Kidney capillary endothelial cell (primary cell): Measurements from ENCODE around the gene PRSS27.
"Not testable (repeated sequence)": the region's sequence is repeated elsewhere in the genome, so short reads cannot be mapped to it uniquely, and the experiment has no call there.

Experiments
- DNase-seq: peaks from one replicate; pipeline ENCODE4 v3.0.0-alpha.2; 2018; ENCODE audit warnings: low spot score

PRSS27 gene

DNA sequence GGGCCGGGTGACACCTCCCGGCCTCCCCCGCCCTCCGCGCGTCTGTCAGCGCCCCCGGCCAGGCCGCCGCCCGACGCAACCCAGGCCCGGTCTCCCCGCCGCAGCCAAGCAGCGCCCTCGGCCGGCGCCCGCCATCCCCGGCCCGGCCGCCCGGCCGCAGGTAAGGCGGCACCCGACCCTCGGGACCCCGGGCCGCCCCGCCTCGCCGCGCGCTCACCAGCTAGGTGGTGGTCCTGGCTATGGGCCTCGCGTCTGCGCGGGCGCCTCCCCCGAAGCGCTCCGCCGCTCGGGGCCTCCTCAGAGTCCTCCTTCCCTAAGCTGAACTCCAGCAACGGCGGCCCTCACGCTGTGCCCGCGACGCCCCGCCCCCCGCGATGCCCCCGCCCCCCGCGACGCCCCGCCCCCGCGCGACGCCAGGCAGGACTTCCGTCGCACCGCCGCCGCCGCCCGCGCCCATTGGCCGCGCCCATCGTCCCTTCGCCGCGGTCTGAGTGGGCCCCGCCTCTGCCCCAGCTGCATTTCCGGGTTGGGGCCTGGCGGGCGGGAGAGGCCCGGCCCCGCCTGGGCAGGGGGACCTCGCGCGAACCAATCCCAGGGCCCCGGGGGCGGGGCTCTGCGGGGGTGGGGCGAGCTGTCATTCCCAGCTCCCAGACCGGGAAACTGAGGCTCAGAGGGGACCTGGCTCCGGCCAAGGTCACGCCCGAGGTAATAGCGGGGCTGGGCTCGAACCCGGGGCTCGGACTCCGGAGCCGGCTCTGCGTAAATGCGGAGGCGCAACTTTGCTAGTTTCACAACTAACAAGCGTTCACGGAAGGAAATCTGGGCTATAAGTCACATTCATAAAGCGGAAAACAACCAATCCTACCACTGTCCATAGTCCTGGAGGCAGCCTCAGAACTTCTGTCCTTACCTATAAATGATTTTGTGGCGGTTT lies 46.7 kb downstream of the PRSS27 start:
- DNase-seq: peak; percentile 94

DNA sequence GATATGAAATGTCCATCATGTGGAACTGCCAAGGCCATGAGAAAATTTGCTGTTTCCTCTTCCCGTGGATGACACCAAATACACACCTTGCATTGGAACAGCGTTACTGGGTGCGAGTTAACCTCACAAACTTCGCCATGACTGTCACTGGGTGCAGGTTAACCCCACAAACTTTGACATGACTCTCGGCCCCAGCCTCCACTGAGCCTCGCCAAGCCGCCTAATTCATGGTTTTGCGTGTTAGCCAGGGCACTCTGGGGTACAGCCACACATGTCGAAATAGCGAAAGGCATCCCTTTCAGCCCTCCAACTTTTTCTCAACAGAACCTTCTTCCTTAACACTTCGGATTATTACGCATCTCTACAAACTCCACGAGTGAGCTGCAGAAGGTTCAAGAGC lies 48.3 kb downstream of the PRSS27 start:
- DNase-seq: no peak

DNA sequence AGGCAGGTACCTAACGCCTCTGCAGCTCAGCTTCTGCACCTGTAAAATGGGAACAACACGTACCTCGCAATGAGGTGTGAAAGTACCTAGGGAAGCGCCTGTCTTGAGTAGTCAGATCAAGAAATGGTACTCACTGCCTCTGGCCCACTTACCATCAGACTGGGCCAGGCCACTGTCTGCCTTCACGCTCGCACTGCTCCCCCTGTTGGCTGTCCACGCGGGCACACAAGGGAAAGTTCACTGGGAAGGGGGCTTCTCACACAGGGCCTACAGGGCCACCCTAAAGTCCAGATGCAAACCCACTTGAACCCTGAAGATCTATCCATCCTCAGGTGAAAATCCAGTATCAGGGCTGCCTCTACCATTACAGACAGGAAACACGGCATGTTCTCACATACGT lies 48.8 kb downstream of the PRSS27 start:
- DNase-seq: not testable (repeated sequence)

DNA sequence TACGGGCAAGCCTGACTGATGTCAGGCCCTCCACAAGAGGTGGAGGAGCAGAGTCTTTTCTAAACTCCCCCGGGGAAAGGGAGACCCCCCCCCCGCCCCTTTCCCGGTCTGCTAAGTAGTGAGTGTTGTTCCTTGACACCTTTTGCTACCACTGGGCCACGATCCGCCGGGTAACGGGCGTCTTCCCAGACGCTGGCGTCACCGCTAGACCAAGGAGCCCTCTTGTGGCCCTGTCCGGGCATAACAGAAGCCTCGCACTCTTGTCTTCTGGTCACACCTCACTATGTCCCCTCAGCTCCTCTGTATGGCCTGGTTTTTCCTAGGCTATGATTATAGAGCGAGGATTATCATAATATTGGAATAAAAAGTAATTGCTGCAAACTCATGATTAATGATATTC lies 50.0 kb downstream of the PRSS27 start:
- peak; percentile 28 for DNase-seq

DNA sequence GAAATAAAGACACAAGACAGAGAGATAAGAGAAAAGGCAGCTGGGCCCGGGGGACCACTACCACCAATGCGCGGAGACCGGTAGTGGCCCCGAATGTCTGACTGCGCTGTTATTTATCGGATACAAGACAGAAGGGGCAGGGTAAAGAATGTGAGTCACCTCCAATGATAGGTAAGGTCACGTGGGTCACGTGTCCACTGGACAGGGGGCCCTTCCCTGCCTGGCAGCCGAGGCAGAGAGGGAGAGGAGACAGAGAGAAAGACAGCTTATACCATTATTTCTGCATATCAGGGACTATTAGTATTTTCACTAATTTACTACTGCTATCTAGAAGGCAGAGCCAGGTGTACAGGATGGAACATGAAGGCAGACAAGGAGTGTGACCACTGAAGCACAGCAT lies 50.4 kb downstream of the PRSS27 start:
- DNase-seq: not testable (repeated sequence)

DNA sequence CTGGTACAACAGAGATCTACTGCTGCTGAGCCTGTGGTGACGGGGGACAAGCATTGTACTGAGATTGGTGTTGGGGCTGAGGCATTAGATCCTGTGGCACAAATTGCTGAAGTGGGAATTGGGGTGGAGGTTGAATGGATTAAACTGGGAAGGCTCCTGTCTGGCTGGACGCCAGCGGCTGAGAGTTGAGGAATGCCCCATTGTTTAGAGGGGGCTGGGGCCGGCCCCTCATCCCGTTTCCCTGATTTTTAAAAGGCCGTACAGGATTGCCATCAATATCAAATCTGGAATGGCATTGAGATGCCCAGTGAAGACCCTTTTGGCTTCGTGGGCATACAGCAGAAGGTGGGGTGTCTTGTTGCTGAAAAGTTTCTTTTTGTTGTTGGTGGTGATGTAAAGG lies 53.4 kb downstream of the PRSS27 start:
- not testable (repeated sequence) for DNase-seq

DNA sequence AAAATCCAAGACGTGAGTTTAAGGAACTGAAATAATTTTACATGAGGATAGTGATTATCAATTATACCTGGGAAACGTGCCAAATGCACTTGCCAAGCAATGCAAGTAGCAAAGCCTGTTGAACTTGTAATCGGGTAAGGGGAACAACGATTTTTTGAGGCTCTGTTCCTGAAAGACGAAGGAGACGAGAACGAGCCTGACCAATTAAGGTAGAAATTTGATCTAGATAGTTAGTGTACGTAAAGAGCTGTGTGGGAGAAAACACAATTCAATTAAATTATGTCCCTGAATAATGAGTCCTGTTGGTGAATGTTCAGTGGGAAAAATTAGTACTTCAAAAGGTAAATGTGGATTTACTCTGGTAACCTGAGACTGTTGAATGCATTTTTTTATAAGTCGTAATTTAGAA lies 55.4 kb downstream of the PRSS27 start:
- no peak for DNase-seq

DNA sequence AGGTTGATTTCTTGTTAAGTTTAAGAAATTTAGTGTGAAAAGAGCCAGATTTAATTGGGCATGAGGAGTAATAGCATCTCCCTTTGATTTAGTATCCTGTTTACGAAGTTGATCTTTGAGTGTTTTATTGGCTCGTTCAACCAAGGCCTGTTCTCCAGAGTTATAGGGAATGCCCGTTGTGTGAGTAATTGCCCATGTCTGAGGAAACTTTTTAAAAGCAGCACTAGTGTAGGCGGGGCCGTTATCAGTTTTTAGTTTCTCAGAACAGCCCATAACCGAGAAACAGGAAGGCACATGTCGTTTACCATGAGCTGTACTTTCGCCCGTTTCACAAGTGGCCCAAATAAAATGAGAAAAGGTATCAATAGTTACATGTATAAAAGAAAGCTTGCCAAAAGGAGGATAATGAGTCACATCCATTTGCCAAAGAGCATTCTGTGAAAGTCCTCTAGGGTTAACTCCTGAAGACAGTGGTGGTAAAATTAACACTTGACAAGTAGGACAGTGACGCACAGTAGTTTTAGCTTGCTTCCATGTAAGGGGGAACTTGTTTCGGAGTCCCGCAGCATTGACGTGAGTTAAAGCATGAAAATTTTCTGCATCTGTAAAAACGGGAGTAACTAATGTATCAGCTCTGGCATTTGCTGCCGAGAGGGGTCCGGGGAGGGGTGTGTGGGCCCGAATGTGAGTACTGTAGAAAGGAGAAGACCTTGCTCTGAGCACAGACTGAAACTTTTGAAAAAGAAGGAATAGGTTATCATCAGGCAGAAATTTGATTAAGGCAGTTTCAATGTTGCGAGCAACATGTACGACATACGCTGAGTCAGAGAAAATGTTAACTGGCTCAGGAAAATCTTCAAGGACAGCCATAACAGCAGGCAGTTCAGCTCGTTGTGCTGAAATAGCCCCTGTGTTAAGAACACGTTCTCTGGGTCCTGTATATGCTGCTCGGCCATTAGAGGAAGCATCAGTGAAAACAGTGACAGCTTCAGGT lies 56.2 kb downstream of the PRSS27 start:
- DNase-seq: no peak
